Measurements from ENCODE around the gene ST7.

The ST7 gene

DNA sequence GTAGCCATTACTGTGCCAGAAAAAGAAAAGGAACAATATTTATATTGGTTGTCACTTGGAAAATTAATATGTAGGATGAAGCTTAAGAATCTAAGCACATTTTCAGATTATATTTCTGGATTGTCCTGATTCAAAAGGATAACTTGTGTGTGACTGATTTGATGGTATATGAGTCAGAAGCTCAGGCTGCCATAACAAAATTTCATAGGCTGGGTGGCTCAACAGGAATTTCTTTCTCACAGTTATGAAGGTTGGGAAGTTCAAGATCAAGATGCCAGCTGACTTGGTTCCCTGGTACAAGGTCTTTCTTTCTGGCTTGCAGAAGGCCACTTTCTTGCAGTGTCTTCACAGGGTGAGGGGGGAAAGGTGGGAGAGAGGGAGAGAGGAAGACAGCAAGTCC is 108.5 kb downstream of the ST7 start:
- no peak overlapping the region for H3K4me3 ChIP-seq (ENCODE audit: low read depth, low read length)
- TF ChIP-seq, protein P1, sequence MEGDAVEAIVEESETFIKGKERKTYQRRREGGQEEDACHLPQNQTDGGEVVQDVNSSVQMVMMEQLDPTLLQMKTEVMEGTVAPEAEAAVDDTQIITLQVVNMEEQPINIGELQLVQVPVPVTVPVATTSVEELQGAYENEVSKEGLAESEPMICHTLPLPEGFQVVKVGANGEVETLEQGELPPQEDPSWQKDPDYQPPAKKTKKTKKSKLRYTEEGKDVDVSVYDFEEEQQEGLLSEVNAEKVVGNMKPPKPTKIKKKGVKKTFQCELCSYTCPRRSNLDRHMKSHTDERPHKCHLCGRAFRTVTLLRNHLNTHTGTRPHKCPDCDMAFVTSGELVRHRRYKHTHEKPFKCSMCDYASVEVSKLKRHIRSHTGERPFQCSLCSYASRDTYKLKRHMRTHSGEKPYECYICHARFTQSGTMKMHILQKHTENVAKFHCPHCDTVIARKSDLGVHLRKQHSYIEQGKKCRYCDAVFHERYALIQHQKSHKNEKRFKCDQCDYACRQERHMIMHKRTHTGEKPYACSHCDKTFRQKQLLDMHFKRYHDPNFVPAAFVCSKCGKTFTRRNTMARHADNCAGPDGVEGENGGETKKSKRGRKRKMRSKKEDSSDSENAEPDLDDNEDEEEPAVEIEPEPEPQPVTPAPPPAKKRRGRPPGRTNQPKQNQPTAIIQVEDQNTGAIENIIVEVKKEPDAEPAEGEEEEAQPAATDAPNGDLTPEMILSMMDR (IDR thresholded peaks at IDR 0.05; ENCODE audit: insufficient read depth, low read length, missing control alignments): no peak
- POLR2A ChIA-PET: no interaction called here
- no peak for DNase-seq (ENCODE audit: low read depth, low spot score)
- CTCF ChIA-PET: interaction anchor here (1.8 kb wide), 1 partner anchor 58 kb away, joined by 4 read pairs; no protein-coding TSS in a partner anchor

DNA sequence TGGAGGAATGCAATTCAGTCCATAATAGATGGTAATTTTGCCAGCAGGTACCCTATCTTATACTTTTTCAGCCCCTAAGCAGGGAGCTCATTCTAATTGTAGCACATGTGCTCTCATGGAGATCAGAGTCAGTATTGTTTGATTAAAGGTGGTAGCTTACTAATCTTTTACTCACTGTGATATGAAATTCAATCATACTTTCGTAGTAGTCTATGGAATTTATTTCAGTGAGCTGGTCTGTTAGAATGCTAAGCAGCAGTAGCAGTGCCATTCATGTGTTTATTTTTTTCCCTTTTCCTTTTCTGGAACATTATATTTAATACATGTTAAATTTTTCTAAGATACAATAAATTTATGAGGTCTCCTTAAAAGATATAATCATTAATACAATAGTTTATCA is 109.0 kb downstream of the ST7 start:
- CTCF ChIA-PET: interaction anchor here (1.8 kb wide), 1 partner anchor 58 kb away, joined by 4 read pairs; no protein-coding TSS in a partner anchor
- H3K4me3 ChIP-seq (ENCODE audit: low read depth, low read length): no peak overlapping the region
- TF ChIP-seq, protein P1 (IDR thresholded peaks at IDR 0.05; ENCODE audit: insufficient read depth, low read length, missing control alignments): no peak
- POLR2A ChIA-PET: no interaction called here
- DNase-seq (ENCODE audit: low read depth, low spot score): no peak

DNA sequence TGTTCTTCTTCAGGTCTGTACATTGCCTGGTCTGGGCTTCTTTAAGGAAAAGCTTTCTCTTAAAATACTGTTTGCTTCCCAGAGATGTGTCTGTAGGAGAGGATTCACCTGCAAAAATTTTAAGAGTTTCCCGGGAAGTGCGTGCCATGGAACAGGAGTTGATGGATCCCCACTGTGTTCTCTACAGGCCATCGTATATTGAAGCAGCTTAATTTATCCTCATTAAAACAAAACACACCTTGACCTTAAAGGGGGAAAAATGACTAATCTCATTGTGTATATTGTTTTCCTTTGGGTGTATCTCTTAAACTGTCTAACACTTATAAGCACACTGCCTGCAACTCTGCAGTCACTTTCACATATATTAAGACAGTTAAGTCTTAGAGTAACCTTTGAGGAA is 111.4 kb downstream of the ST7 start:
- CTCF ChIA-PET: interaction anchor here (0.8 to 1.5 kb wide), 3 partner anchors 10 to 77 kb away, joined by 3 to 5 read pairs (median 4); no protein-coding TSS in a partner anchor
- H3K4me3 ChIP-seq (ENCODE audit: low read depth, low read length): no peak overlapping the region
- no peak for DNase-seq (ENCODE audit: low read depth, low spot score)
- POLR2A ChIA-PET: no interaction called here
- TF ChIP-seq, protein P1 (IDR thresholded peaks at IDR 0.05; ENCODE audit: insufficient read depth, low read length, missing control alignments): no peak

DNA sequence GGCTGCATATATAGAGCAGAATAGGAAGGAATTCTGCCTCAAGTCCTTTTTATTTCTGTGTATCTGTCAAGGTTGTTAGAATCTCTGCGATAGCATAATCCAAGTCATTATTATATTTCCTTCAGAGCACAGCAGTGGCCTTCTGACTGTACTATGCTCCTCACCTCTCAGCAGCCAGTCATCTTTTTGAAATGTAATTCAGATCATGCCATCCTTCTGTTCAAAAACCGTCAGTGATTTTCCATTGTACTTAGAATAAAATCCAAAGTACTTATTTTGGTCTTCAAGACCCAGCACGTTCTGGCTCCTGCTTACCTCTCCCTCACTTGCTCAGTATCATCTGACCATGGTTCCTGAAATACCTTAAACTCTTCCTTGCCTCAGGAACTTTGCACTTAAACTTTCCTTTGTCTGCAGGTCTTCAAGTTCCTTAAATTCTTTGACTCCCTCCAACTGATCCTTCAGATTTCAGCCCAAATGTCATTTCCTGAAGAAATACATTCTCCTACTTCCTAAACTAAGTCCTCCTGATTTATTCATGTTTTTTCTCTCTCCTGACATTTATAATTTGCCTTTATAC is 112.4 kb downstream of the ST7 start:
- no peak overlapping the region for H3K4me3 ChIP-seq (ENCODE audit: low read depth, low read length)
- TF ChIP-seq, protein P1 (IDR thresholded peaks at IDR 0.05; ENCODE audit: insufficient read depth, low read length, missing control alignments): no peak
- ChIA-PET POLR2A (no interaction called here), CTCF (no interaction called here)
- DNase-seq (ENCODE audit: low read depth, low spot score): no peak

DNA sequence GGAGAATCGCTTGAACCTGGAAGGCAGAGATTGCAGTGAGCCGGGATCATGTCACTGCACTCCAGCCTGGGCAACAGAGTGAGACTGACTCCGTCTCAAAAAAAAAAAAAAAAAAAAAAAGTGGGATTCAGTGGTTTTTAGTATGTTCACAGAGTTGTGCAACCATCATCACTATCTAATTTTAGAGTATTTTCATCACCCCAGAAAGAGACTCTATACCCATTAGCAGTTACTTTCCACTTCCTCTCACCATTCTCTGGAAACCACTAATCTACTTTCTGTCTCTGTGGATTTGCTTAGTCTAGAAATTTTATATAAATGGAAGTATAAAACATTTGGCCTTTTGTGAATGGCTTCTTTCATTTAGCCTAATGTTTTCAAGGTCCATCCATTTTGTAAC is 113.4 kb downstream of the ST7 start:
- TF ChIP-seq, protein P1 (IDR thresholded peaks at IDR 0.05; ENCODE audit: insufficient read depth, low read length, missing control alignments): no peak
- DNase-seq (ENCODE audit: low read depth, low spot score): no peak
- ChIA-PET CTCF (interaction anchor here (0.9 kb wide), 1 partner anchor 9 kb away, joined by 3 read pairs; no protein-coding TSS in a partner anchor), POLR2A (no interaction called here)
- no peak overlapping the region for H3K4me3 ChIP-seq (ENCODE audit: low read depth, low read length)

DNA sequence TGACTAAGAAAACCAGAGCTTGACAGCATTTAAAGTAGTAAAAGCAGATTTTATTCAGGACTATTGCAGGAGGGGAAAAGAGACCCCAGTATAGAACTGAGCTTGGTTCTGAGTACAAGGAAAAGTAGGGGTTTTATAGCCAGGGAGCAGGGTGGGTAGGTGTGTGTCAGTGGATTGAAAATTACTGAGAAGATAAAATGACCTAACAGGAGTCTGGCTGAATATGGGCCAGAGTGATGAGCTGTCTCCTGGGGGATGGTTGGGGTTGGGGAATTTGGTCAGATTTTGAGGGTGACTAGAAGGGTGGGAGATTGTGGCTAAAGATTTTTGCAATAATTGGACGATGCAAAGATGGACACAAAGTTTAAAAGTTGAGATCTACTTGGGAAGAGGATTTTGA is 114.0 kb downstream of the ST7 start:
- ChIA-PET POLR2A (no interaction called here), CTCF (interaction anchor here (0.9 to 2.1 kb wide), 2 partner anchors 10 to 79 kb away, joined by 3 to 6 read pairs; no protein-coding TSS in a partner anchor)
- H3K4me3 ChIP-seq (ENCODE audit: low read depth, low read length): no peak overlapping the region
- TF ChIP-seq, protein P1 (IDR thresholded peaks at IDR 0.05; ENCODE audit: insufficient read depth, low read length, missing control alignments): no peak
- no peak for DNase-seq (ENCODE audit: low read depth, low spot score)
